ENCODE measurements around the gene BRI3BP. TPM values are rescaled to one million over a fixed set of nuclear protein-coding genes. Genes with fewer than 3 reads are reported as not detected.
A peak's percentile ranks its signal among the peaks of the same experiment; 100 is the strongest.
"Not testable (repeated sequence)": the region's sequence is repeated elsewhere in the genome, so short reads cannot be mapped to it uniquely, and the experiment has no call there.

BRI3BP gene
- total RNA-seq, 1 donor from 2014 or later, result 16.0 TPM

- DNase-seq (ENCODE audit: low read depth), result no peak
- no peak for TF ChIP-seq CTCF (conservative IDR thresholded peaks at IDR 0.05; ENCODE audit: low read depth, low read length)
- H3K4me3 ChIP-seq (ENCODE audit: low read depth, low read length), result no peak overlapping the region
Measured at GRCh38 chr12:125055591-125055990, 62.1 kb downstream of the BRI3BP start.

- H3K4me3 ChIP-seq (ENCODE audit: low read depth, low read length), result no peak overlapping the region
- no peak for TF ChIP-seq CTCF (conservative IDR thresholded peaks at IDR 0.05; ENCODE audit: low read depth, low read length)
- DNase-seq (ENCODE audit: low read depth), result no peak
Measured at GRCh38 chr12:125056306-125056705, 62.9 kb downstream of the BRI3BP start.

GRCh38 chr12:125057708-125058107 is 64.3 kb downstream of the BRI3BP start:
- no peak for TF ChIP-seq CTCF (conservative IDR thresholded peaks at IDR 0.05; ENCODE audit: low read depth, low read length)
- no peak overlapping the region for H3K4me3 ChIP-seq (ENCODE audit: low read depth, low read length)
- DNase-seq (ENCODE audit: low read depth), result no peak

GRCh38 chr12:125061229-125061628 is 67.8 kb downstream of the BRI3BP start:
- H3K4me3 ChIP-seq (ENCODE audit: low read depth, low read length), result no peak overlapping the region
- TF ChIP-seq CTCF (conservative IDR thresholded peaks at IDR 0.05; ENCODE audit: low read depth, low read length), result no peak
- no peak for DNase-seq (ENCODE audit: low read depth)

GRCh38 chr12:125063522-125063921 is 70.1 kb downstream of the BRI3BP start:
- DNase-seq (ENCODE audit: low read depth); H3K4me3 ChIP-seq (ENCODE audit: low read depth, low read length): not testable (repeated sequence)

GRCh38 chr12:125064492-125064891 is 71.0 kb downstream of the BRI3BP start:
- H3K4me3 ChIP-seq (ENCODE audit: low read depth, low read length), result peak overlapping the region; percentile 88
- TF ChIP-seq CTCF (conservative IDR thresholded peaks at IDR 0.05; ENCODE audit: low read depth, low read length), result no peak
- DNase-seq (ENCODE audit: low read depth), result no peak

- DNase-seq (ENCODE audit: low read depth), result no peak
- TF ChIP-seq CTCF (conservative IDR thresholded peaks at IDR 0.05; ENCODE audit: low read depth, low read length), result no peak
- H3K4me3 ChIP-seq (ENCODE audit: low read depth, low read length), result peak within 1 kb of the TSS; percentile 88
Measured at GRCh38 chr12:125065021-125065918, 71.8 kb downstream of the BRI3BP start, which contains the start of gene AACS. AACS (plus strand) TSS chr12:125065435; CDS start chr12:125065585, 150 bp downstream.
